Panc1 (cell line): ENCODE data around the gene DELE1. TPM values are rescaled to one million over a fixed set of nuclear protein-coding genes. Genes with fewer than 3 reads are reported as not detected.
A peak's percentile ranks its signal among the peaks of the same experiment; 100 is the strongest.

Experiments
- ATAC-seq: fragments of 200-7000 bp; cut with Tn5 transposase; 2 replicates; pipeline ENCODE4 v1.9.1; 2020; ENCODE audit warnings: mild to moderate bottlenecking, moderate library complexity
- BruUV-seq: library from RNA; stranded (reverse); fragments of 400-500 nt; replicated peaks from 2 replicates; lab custom pipeline; 2021; lab: Mats Ljungman, UMichigan
- CTCF ChIA-PET: fragments of 300-600 bp; sonication (Branson Sonifier 250); formaldehyde crosslinking; loops from one replicate; lab custom pipeline; 2022; ENCODE audit warnings: antibody characterized with exemption; lab: Charles Lee
- POLR2A ChIA-PET: fragments of 300-600 bp; sonication (Branson Sonifier 250); formaldehyde crosslinking; loops from one replicate; lab custom pipeline; 2022; ENCODE audit warnings: antibody characterized with exemption; lab: Charles Lee
- DNase-seq: peaks from one replicate; pipeline ENCODE4 v3.0.0-alpha.2; 2010; ENCODE audit warnings: low read depth, low spot score
- H3K27ac ChIP-seq: 2 replicates; pipeline ENCODE4 v1.5.1; 2011; ENCODE audit warnings: mild to moderate bottlenecking, low read length, inconsistent platforms
- H3K27me3 ChIP-seq: fragments of 200-500 bp; sonication (Bioruptor generic); 2 replicates; pipeline ENCODE4 v1.6.0; 2014; ENCODE audit warnings: low read length, inconsistent platforms; ENCODE audit not compliant: control insufficient read depth, insufficient read depth
- H3K36me3 ChIP-seq: fragments of 200-500 bp; sonication (Bioruptor generic); 2 replicates; pipeline ENCODE4 v1.5.1; 2014; ENCODE audit warnings: inconsistent platforms, mild to moderate bottlenecking, low read length, moderate library complexity; ENCODE audit not compliant: control insufficient read depth, insufficient read depth
- H3K4me1 ChIP-seq: 2 replicates; pipeline ENCODE4 v1.5.1; 2011; ENCODE audit warnings: inconsistent platforms, mild to moderate bottlenecking, low read length, moderate library complexity; ENCODE audit not compliant: control insufficient read depth, insufficient read depth
- H3K4me3 ChIP-seq, 2 experiments: 2 replicates each; pipeline ENCODE4 v1.5.1; 2011 to 2012; ENCODE audit warnings: low read depth in 2 of 2, low read length in 2 of 2, mild to moderate bottlenecking in 2 of 2, inconsistent platforms in 1 of 2, moderate library complexity in 1 of 2
- H3K9me3 ChIP-seq: fragments of 200-500 bp; sonication (Bioruptor generic); 2 replicates; pipeline ENCODE4 v1.5.1; 2014; ENCODE audit warnings: low read depth, mild to moderate bottlenecking, inconsistent platforms, low read length, moderate library complexity; ENCODE audit not compliant: control insufficient read depth, insufficient read depth
- POLR2AphosphoS5 ChIP-seq: IDR thresholded peaks from 2 replicates; pipeline ENCODE4 v1.6.1; 2012; ENCODE audit warnings: mild to moderate bottlenecking, low read depth, low read length, moderate library complexity
- SIN3A ChIP-seq: IDR thresholded peaks from 2 replicates; pipeline ENCODE4 v1.6.1; 2012; ENCODE audit warnings: low read depth, mild to moderate bottlenecking, low read length, moderate library complexity, borderline replicate concordance; ENCODE audit not compliant: insufficient read depth
- TCF7L2 ChIP-seq: IDR thresholded peaks from 2 replicates; pipeline ENCODE4 v1.6.1; 2011; ENCODE audit warnings: mild to moderate bottlenecking, low read depth, low read length, inconsistent platforms
- in situ Hi-C: cut with HindIII; loops from 2 replicates; pipeline ENCODE4 v1.10.0; 2016; ENCODE audit warnings: low sequenced_read_pairs, low pct_unique_long_range_greater_than_20kb
- intact Hi-C: fragments of 100-400 bp; cut with micrococcal nuclease; formaldehyde crosslinking; loops from one replicate; pipeline ENCODE4 v1.10.0; 2022; ENCODE audit not compliant: unreplicated experiment
- total RNA-seq: library from RNA; stranded (reverse); gene quantifications from one replicate; pipeline ENCODE4 v1.2.1, GENCODE V29; 2021; ENCODE audit not compliant: unreplicated experiment
- TF ChIP-seq, protein P1 (sequence below): fragments of 450-650 bp; IDR thresholded peaks from 2 replicates; pipeline ENCODE4 v1.5.1; 2017; ENCODE audit warnings: mild to moderate bottlenecking
- TF ChIP-seq, protein P2 (sequence below), 2 experiments: IDR thresholded peaks; 2 replicates each; pipeline ENCODE4 v1.6.1; 2011 to 2012; ENCODE audit warnings: low read depth in 2 of 2, control low read depth in 1 of 2, low read length in 1 of 2, mild to moderate bottlenecking in 1 of 2, moderate library complexity in 1 of 2; ENCODE audit not compliant: insufficient read depth in 1 of 2

DELE1 gene
- total RNA-seq, 1 experiment from 2014 or later, result 78.4 TPM

DNA sequence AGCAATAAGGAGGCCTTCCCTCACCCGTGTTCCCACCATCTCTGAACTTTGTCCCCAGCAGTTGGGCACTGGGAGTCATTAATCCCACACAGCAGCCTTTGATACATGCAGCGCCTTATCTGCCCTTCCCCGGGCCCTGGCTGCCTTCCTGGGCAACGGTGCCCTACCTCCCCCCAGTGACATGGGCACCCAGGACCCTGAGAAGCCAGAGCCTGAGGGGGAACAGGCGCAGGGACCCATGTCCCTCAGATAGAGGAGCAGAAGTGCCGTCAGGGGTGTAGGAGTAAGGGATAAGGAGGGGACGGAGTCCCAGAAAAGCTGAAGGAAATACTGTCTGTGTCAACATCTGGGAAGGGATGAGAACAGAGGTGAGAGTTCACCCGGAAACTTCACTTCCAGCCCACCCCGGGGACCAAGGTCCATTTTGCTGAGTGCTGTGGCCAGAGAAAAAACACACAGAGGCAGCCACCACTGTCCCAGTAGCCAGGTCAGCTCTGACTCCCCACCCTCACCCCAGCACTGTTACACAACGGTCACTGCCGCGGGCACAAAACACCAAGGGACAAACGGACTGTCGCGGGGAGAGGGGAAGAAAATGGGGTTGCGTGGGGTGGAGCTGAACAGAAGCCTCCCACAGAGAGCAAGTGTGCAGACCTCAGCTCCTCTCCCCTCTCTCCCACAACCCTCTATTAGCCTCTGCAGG lies 49.3 kb upstream of the DELE1 start:
- intact Hi-C loops, result no loop called here
- no peak overlapping the region for H3K4me3 ChIP-seq
- H3K9me3 ChIP-seq, result no peaks in the 10 kb centered on the region
- TF ChIP-seq TCF7L2 (no peak), POLR2AphosphoS5 (no peak), SIN3A (no peak)
- TF ChIP-seq, protein P1, sequence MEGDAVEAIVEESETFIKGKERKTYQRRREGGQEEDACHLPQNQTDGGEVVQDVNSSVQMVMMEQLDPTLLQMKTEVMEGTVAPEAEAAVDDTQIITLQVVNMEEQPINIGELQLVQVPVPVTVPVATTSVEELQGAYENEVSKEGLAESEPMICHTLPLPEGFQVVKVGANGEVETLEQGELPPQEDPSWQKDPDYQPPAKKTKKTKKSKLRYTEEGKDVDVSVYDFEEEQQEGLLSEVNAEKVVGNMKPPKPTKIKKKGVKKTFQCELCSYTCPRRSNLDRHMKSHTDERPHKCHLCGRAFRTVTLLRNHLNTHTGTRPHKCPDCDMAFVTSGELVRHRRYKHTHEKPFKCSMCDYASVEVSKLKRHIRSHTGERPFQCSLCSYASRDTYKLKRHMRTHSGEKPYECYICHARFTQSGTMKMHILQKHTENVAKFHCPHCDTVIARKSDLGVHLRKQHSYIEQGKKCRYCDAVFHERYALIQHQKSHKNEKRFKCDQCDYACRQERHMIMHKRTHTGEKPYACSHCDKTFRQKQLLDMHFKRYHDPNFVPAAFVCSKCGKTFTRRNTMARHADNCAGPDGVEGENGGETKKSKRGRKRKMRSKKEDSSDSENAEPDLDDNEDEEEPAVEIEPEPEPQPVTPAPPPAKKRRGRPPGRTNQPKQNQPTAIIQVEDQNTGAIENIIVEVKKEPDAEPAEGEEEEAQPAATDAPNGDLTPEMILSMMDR, result no peak
- TF ChIP-seq, protein P2, sequence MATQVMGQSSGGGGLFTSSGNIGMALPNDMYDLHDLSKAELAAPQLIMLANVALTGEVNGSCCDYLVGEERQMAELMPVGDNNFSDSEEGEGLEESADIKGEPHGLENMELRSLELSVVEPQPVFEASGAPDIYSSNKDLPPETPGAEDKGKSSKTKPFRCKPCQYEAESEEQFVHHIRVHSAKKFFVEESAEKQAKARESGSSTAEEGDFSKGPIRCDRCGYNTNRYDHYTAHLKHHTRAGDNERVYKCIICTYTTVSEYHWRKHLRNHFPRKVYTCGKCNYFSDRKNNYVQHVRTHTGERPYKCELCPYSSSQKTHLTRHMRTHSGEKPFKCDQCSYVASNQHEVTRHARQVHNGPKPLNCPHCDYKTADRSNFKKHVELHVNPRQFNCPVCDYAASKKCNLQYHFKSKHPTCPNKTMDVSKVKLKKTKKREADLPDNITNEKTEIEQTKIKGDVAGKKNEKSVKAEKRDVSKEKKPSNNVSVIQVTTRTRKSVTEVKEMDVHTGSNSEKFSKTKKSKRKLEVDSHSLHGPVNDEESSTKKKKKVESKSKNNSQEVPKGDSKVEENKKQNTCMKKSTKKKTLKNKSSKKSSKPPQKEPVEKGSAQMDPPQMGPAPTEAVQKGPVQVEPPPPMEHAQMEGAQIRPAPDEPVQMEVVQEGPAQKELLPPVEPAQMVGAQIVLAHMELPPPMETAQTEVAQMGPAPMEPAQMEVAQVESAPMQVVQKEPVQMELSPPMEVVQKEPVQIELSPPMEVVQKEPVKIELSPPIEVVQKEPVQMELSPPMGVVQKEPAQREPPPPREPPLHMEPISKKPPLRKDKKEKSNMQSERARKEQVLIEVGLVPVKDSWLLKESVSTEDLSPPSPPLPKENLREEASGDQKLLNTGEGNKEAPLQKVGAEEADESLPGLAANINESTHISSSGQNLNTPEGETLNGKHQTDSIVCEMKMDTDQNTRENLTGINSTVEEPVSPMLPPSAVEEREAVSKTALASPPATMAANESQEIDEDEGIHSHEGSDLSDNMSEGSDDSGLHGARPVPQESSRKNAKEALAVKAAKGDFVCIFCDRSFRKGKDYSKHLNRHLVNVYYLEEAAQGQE (IDR thresholded peaks at IDR 0.05; ENCODE audit: insufficient read depth in 1 of 2, low read depth in 2 of 2, low read length in 1 of 2), result no peak
- BruUV-seq, result no TSS peak
- ATAC-seq (no peak), DNase-seq (no peak)
- peaks cover 14% of the 10 kb centered on the region for H3K4me1 ChIP-seq
- in situ Hi-C loops, result no loop called here
- H3K27me3 ChIP-seq, result peaks cover 7% of the 10 kb centered on the region
- ChIA-PET CTCF (no interaction called here), POLR2A (no interaction called here)
- no peak overlapping the region for H3K27ac ChIP-seq
- no peaks in the 10 kb centered on the region; the same call in 1 of the 2 replicates for H3K36me3 ChIP-seq

- intact Hi-C loops, result no loop called here
- ChIA-PET CTCF (no interaction called here), POLR2A (no interaction called here)
- Histone ChIP-seq H3K9me3 (no peaks in the 10 kb centered on the region), H3K27me3 (peaks cover 7% of the 10 kb centered on the region), H3K36me3 (no peaks in the 10 kb centered on the region; the same call in 1 of the 2 replicates), H3K27ac (no peak overlapping the region), H3K4me3 (peak overlapping the region; percentile 45 to 46; a peak in 3 of 4 replicates), H3K4me1 (peaks cover 14% of the 10 kb centered on the region)
- DNase-seq (no peak), ATAC-seq (no peak)
- BruUV-seq, result no TSS peak
- TF ChIP-seq SIN3A (no peak), TCF7L2 (no peak), POLR2AphosphoS5 (no peak)
- TF ChIP-seq, protein P1, result no peak
- TF ChIP-seq, protein P2 (IDR thresholded peaks at IDR 0.05; ENCODE audit: insufficient read depth in 1 of 2, low read depth in 2 of 2, low read length in 1 of 2), result no peak
- in situ Hi-C loops, result no loop called here
Observed at GRCh38 chr5:141875022-141875740, 48.5 kb upstream of the DELE1 start.
